Osteoblast (primary cell): ENCODE measurements around the gene SLC2A5. TPM values are rescaled to one million over a fixed set of nuclear protein-coding genes. Genes with fewer than 3 reads are reported as not detected.

Experiments
- DNase-seq: peaks from one replicate; pipeline ENCODE4 v3.0.0; 2011; ENCODE audit warnings: low spot score, mixed read lengths; ENCODE audit not compliant: insufficient read length; ENCODE audit errors: missing footprints
- H2AFZ ChIP-seq: 2 replicates; pipeline ENCODE4 v1.6.0; 2011; ENCODE audit warnings: mild to moderate bottlenecking, low read length
- H3K27ac ChIP-seq: 2 replicates; pipeline ENCODE4 v1.5.1; 2011; ENCODE audit warnings: mild to moderate bottlenecking, low read depth, low read length, moderate library complexity
- H3K27me3 ChIP-seq: 2 replicates; pipeline ENCODE4 v1.6.0; 2012; ENCODE audit warnings: mild to moderate bottlenecking, control low read depth, inconsistent platforms, low read length, moderate library complexity; ENCODE audit not compliant: insufficient read depth
- H3K36me3 ChIP-seq: 2 replicates; pipeline ENCODE4 v1.5.1; 2011; ENCODE audit warnings: mild to moderate bottlenecking, low read length, control low read depth, moderate library complexity; ENCODE audit not compliant: insufficient read depth
- H3K4me1 ChIP-seq: 2 replicates; pipeline ENCODE4 v1.5.1; 2011; ENCODE audit warnings: mild to moderate bottlenecking, low read length, control low read depth, moderate library complexity; ENCODE audit not compliant: insufficient read depth
- H3K4me2 ChIP-seq: 2 replicates; pipeline ENCODE4 v1.6.0; 2011; ENCODE audit warnings: mild to moderate bottlenecking, low read length; ENCODE audit not compliant: insufficient read depth
- H3K4me3 ChIP-seq: fragments of 200-600 bp; sonication (generic); 3 replicates; pipeline ENCODE4 v1.5.1; 2012; ENCODE audit warnings: mild to moderate bottlenecking, low read length, inconsistent platforms; ENCODE audit not compliant: insufficient read depth
- H3K79me2 ChIP-seq: 2 replicates; pipeline ENCODE4 v1.6.0; 2012; ENCODE audit warnings: mild to moderate bottlenecking, low read length, control low read depth, inconsistent platforms; ENCODE audit not compliant: insufficient read depth
- H3K9me3 ChIP-seq: 2 replicates; pipeline ENCODE4 v1.5.1; 2011; ENCODE audit warnings: low read depth, low read length, control low read depth
- H4K20me1 ChIP-seq: 2 replicates; pipeline ENCODE4 v1.6.0; 2012; ENCODE audit warnings: mild to moderate bottlenecking, low read length, control low read depth; ENCODE audit not compliant: insufficient read depth
- total RNA-seq: library from RNA; depleted of rRNA; stranded (reverse); fragments of >200 nt; gene quantifications from 2 replicates; pipeline ENCODE4 v1.2.3, GENCODE V29; 2012
- TF ChIP-seq, protein P1 (sequence below): IDR thresholded peaks from 2 replicates; pipeline ENCODE4 v1.5.1; 2011; ENCODE audit warnings: mild to moderate bottlenecking, low read depth, low read length, moderate library complexity; ENCODE audit errors: extremely low read depth

SLC2A5 gene
- total RNA-seq, 1 donor, result 22.4 TPM

DNA sequence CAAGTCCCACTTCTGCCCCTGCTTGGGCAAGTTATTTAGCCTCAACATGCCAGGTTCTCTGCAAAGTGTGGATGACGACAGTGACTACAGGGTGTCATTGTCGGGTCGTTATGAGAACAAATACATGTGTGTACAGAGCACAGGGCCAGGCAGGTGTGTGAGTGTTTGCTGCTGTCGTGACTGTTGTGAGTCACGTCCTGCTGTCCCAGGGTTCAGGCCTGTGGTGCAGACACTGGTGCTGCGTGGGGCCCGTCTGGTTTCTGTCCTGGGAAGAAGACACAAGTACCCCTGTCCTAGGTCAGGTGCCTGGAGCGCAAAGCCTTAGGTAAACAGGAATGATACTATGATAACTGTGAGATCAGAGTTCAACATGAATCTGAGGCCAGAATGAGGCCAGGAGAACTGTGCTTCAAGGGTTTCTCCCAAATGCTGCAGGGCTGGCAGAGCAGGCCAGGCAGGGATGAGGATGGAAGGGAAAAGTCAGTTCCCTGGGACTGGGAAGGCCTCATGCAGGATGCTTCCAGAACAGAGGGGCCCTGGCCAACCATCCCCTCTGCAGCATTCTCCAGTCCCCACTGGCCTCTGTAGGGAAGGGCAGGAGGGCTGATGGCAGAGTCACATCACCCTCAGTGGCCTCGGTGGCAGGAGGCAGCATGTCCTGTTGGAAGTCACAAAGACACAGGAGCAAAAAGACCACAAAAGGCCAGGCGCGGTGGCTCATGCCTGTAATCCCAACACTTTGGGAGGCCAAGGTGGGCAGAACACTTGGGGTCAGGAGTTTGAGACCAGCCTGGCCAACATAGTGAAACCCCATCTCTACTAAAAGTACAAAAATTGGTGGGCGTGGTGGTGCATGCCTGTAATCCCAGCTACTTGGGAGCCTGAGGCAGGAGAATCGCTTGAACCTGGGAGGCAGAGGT is 43.8 kb upstream of the SLC2A5 start:
- Histone ChIP-seq H3K4me3 (no peak overlapping the region), H3K4me1 (no peaks in the 10 kb centered on the region), H3K9me3 (no peaks in the 10 kb centered on the region), H3K79me2 (no peaks in the 10 kb centered on the region), H2AFZ (no peak overlapping the region), H3K4me2 (no peak overlapping the region), H3K27ac (no peak overlapping the region), H3K27me3 (no peaks in the 10 kb centered on the region), H4K20me1 (no peaks in the 10 kb centered on the region), H3K36me3 (no peaks in the 10 kb centered on the region)
- DNase-seq, result no peak
- TF ChIP-seq, protein P1, sequence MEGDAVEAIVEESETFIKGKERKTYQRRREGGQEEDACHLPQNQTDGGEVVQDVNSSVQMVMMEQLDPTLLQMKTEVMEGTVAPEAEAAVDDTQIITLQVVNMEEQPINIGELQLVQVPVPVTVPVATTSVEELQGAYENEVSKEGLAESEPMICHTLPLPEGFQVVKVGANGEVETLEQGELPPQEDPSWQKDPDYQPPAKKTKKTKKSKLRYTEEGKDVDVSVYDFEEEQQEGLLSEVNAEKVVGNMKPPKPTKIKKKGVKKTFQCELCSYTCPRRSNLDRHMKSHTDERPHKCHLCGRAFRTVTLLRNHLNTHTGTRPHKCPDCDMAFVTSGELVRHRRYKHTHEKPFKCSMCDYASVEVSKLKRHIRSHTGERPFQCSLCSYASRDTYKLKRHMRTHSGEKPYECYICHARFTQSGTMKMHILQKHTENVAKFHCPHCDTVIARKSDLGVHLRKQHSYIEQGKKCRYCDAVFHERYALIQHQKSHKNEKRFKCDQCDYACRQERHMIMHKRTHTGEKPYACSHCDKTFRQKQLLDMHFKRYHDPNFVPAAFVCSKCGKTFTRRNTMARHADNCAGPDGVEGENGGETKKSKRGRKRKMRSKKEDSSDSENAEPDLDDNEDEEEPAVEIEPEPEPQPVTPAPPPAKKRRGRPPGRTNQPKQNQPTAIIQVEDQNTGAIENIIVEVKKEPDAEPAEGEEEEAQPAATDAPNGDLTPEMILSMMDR, result no peak

DNA sequence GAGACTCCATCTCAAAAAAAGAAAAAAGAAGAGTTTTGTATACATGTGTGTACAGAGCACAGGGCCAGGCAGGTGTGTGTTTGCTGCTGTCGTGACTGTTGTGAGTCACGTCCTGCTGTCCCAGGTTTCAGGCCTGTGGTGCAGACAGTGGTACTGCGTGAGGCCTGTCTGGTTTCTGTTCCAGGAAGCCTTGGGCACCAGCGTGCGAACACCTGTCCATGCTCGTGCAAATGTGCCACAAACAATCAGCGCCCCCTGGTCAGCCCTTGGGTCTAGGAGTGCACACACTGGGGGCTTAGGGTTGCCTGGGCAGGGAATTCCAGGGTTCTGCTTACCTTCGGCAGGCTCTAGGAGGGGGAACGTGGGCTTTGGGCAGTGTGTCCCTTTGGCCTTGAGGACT is 42.5 kb upstream of the SLC2A5 start:
- H4K20me1 ChIP-seq, result no peaks in the 10 kb centered on the region
- H3K9me3 ChIP-seq, result no peaks in the 10 kb centered on the region
- no peaks in the 10 kb centered on the region for H3K79me2 ChIP-seq
- H3K4me1 ChIP-seq, result no peaks in the 10 kb centered on the region
- H3K4me3 ChIP-seq, result no peak overlapping the region
- no peaks in the 10 kb centered on the region for H3K36me3 ChIP-seq
- H2AFZ ChIP-seq, result no peak overlapping the region
- TF ChIP-seq, protein P1, result no peak
- no peak for DNase-seq
- H3K27me3 ChIP-seq, result no peaks in the 10 kb centered on the region
- H3K27ac ChIP-seq, result no peak overlapping the region
- H3K4me2 ChIP-seq, result no peak overlapping the region

DNA sequence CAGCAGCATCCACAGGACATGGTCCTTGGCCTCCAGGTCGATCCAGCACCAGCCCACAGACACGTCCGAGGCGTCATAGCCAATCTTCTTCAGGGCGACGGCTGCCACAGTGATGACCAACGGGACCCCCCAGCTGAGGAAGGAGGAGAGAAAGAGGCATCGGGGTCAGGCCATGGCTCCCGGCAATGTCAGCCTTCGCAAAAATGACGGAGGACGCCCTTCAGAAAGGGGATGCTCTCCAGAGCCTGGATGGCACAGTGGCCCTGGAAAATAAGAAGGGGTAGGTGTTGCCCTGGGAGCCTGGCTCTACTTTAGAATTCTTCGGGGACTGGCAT is 41.9 kb upstream of the SLC2A5 start:
- no peaks in the 10 kb centered on the region for H3K9me3 ChIP-seq
- H4K20me1 ChIP-seq, result no peaks in the 10 kb centered on the region
- no peak overlapping the region for H3K4me2 ChIP-seq
- no peaks in the 10 kb centered on the region for H3K4me1 ChIP-seq
- no peak overlapping the region for H3K4me3 ChIP-seq
- H3K27me3 ChIP-seq, result no peaks in the 10 kb centered on the region
- no peaks in the 10 kb centered on the region for H3K36me3 ChIP-seq
- H3K79me2 ChIP-seq, result no peaks in the 10 kb centered on the region
- no peak overlapping the region for H2AFZ ChIP-seq
- no peak for DNase-seq
- TF ChIP-seq, protein P1, result no peak
- no peak overlapping the region for H3K27ac ChIP-seq

DNA sequence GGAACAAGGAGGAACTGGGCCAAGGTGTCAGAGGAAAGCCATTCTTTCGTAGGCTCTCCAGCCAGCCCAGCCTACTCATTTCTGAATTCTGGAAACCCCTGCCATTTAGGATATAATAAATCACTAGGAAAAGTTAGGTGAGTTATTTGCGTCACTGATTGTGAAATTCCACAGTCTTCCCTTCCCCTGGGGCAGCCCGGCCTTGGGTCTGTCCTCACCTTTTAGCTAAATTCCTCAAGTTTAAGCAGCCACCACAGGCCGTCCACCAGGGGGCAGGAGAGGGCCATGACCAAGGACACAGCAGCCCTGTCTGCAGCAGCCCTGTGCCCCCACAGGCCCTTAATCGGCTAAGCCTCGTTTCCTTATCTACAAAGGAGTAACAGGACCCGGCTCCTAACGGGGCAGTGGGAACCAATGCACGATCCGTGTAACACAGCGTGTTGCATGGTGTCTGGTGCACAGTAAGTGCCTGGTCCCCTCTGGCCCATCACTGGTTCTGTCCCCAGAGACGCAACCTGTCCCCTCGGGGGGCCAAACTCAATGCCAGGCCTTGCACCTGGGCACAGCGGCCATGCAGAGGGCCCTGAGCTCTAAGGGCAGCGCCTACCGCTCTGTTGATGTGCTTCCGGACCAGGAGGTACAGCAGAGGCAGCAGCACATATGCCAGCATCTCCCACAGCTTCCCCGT is 41.4 kb upstream of the SLC2A5 start:
- TF ChIP-seq, protein P1, result peak; percentile 96
- Histone ChIP-seq H4K20me1 (no peaks in the 10 kb centered on the region), H3K27me3 (no peaks in the 10 kb centered on the region), H3K36me3 (no peaks in the 10 kb centered on the region), H3K79me2 (no peaks in the 10 kb centered on the region), H3K4me3 (no peak overlapping the region), H3K4me1 (no peaks in the 10 kb centered on the region), H2AFZ (peak overlapping the region; percentile 12), H3K4me2 (no peak overlapping the region), H3K27ac (no peak overlapping the region), H3K9me3 (no peaks in the 10 kb centered on the region)
- DNase-seq, result peak; percentile 97
